Activated T-helper 1 cell treated with anti-CD3 and anti-CD28 coated beads, Interleukin-2, amount 50 U/mL, for 16 hours (primary cell): Measurements from ENCODE around the gene DCAF6.
"Not testable (repeated sequence)": the region's sequence is repeated elsewhere in the genome, so short reads cannot be mapped to it uniquely, and the experiment has no call there.

Source experiments
- DNase-seq, 2 donors: peaks; one replicate each; pipeline ENCODE4 v3.0.0-alpha.2; 2020; ENCODE audit warnings: low read depth in 1 of 2, low spot score in 1 of 2

DCAF6 gene

DNA sequence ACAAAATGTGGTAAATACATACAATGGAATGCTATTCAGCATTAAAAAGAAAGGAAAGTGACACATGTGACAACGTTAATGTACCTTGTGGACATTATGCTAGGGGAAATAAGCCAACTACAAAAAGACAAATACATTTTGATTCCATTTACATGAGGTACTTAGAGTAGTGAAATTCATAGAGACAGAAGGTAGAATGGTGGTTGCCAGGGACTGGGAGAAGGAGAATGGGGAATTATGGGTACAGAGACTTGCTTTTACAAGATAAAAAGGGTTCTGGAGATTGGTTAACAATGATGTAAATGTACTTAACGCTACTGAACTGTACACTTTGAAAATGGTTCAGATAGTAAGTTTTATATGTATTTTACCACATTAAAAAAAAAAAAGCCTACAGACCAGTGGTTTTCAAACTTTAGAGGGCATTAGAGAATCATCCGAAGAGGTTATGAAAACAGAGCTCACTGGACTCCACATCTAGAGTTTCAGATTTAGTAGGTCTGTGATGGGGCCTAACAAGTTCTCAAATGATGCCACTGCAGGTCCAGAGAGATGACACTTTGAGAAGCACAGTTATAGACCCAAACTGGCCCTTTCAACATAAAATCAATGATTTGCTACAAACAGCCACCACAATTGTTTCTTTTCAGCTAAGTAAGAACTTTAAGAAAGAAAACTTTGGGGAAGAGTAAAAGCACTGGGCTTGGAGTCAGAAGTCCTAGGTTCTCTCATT is 13.0 kb upstream of the DCAF6 start:
- no peak for DNase-seq

DNA sequence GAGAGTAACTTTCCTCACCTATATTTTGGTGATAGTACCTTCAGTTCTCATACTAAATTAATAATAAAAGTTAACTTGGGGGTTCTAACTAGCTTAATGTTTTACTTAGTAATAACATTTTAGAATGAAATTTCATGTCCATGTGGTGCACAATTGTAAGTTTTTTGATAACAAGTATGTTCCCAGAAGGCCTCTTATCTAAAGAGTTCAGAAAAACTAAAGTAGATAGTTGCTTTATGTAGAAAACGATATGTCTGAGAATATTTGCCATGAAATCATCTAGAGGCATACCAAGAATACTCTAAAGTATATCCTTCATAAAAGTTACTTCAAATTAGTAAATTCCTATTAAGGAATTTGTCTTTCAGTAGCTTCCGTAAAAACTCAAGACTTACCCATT is 12.4 kb upstream of the DCAF6 start:
- no peak for DNase-seq

DNA sequence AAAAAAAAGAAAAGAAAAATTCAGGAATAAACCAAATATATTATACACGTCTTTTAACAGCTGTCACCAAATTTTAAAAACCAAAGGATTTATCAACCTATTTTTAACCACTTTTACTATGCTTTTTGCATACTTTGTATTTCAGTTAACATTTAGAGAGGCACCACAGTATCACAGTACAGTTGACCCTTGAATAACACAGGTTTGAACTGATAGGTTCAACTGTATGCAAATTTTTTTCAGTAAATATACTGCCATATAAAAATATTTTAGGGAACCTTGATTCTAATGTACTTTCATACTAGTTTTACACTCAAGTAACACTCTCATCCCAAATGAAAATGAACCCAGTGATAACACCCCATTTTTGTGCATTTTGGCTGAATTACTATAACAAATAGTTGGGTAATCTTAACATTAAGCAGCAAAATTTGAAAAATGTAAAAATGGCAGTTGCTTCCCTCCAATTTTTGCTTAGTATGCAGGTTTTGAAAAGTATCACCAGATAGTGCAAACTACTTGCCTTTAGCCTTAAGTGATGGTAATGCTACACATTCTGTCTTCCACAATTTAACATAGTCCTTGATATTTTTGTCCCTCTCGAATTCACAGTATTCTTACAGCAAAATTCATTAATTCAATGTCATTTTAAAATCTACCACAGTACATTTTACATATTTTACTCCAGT is 11.8 kb upstream of the DCAF6 start:
- no peak for DNase-seq

- DNase-seq = no peak
Observed at GRCh38 chr1:167926486-167926997, 9.9 kb upstream of the DCAF6 start.

DNA sequence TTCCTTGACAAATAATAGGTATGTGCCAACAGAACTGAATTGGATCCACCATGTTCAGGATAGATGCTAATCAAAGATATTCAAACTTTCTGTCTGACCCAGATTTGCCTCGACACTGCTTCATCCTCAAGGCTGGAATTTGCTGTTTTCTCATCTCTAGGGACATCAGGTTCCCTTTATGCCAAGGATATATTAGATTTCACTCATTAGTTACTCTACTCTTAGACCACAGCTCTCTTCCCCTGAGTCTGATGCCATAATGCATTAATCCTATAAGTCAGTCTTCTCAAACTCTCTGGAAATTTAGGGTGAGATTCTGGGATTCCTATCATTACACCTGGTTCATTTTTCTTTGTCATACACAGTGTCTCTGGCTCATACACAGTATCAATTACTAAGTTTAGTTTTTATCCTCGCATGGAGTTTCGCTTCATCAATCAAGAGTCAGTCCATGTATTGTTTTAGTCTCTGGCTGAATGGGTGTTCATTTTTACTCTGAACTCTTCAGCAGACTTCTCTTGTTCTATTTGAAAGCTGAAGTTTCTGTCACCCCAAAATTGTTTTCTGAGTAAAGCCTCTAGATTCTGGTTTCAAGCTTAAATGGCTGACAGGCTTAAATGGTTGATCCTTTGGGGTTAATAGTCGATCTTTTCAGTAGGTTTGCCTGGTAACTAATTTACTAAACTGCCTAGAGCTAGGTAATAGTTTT is 9.3 kb upstream of the DCAF6 start:
- DNase-seq = no peak

DNA sequence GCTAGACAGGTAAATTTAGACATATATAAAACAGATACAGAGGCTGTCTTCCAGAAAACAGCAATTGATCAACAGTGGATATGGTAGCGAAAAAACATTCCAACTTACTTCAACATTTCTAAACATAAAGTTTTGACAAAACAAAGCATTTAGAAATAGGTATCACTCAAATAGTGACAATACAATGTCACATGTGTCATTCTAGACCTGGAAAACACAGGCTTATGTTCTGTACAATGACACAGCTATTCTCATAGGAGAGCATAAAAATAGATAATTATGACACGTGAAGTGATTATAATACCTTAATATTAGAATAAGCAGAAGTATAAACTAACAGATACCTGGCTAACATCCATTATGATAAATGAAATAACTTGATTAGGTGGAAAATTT is 8.0 kb upstream of the DCAF6 start:
- no peak for DNase-seq

- DNase-seq = not testable (repeated sequence)
Observed at GRCh38 chr1:167928919-167929318, 7.6 kb upstream of the DCAF6 start.

DNA sequence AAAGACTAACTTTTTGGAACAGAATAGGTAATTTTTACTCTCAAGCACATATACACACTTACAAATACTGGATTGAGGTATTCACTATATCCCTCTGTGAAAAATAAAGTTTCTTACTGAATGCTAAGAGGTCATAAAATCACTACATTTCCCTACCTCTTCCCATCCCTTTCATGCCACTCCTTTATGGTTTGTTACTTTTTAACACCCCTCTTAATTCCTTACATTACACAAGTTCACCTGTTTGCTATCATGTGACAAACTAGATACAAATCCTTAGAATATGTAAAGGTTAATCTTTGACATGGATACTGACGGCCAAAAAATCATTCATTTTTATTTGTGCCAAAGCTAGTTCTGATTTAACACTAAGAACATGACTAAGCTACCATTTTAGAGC is 6.8 kb upstream of the DCAF6 start:
- no peak for DNase-seq

DNA sequence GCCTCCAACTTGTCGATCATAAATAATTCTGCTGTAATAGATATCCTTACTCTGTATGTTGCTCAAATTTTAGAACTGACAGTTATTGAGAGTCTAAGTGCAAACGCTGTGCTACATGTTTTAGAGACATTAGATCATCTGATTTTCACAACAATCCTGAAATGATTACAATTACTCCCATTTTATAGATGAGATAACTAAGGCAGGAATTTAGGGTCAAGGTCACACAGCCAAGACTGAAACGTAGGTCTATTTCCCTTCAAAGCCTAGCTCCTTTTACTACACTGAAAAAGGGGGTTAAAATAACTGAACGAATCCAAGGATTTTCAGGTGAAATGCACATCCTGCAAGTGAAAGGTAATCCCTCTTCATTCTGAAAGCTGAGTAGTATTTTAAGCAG is 2.7 kb upstream of the DCAF6 start:
- DNase-seq = no peak

DNA sequence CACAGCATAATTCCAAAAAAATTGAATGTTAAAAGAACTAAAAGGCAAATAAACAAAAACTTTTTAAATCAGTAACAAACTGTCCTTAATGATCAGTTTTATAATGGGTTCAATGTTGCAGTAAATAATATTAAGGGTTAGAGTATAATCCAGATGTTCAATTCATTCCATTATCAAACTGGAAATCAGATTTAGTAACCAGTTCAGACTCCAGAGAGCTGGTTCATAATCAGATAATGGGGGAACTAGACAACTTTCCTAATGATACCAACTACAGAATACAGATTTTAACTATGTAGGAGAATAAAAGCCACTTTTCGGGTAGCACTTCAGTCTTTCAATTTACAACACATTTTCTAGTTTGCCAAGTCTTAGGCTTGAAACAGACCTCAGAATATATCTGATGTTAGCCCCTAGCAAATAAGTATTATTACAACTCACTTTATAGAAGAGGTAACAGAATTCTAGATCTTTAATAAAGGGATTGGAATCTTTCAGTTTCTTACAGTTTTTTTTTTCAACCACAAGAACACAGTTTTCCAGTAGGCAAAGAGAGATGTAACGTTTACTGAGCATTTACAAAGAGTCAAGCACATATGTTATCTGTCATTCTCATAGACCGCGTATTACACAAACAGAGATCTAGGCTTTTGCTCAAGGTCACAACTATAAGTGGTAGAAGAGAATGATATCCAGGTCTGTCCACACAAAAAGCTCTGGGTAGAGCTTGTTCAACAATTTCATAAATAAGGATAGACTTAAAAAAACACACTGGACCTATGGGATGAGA is 1.9 kb upstream of the DCAF6 start:
- no peak for DNase-seq

DNA sequence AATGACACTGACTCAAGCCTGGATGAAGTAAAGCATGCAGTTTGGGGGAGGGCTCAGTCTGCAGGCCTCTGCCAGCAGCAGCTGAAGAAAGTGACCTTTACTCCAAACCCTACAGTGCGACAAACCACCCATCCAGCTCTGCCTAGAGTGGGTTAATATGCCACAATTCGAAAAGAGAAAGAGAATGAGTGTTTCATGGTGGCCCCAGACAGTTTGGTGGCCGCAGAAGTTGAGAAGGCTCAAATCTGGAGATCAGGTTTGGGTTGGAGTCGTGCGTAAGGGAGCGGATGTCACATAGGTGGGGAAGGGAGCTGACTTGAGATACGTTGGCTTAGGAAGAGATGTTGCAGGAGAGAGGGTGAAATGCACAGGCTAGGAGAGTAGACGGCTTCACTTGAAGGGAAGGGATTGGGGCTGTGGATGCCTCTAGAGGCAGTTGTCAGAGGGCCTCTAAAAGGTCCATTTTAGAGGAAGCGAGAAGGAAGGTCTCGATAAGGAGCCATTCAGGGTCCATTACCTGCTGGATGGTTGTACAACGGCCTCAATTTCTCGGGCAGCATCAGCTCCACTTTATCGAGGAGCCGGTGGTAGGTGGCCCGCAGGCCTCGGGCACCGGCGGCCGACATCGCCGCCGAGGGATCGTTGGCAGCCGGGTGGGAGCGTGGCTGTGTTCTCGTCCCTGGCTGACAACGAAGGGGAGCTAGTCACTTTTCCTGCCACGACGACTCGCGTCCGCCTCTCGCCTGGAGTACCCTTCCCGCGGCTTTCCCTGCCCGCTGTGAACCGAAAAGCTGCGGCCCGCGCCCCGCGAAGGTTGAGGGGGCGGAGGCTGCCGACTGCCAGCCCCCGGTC is 1.0 kb upstream of the DCAF6 start:
- DNase-seq = peak in 1 of 2 donors; percentile 5

DNA sequence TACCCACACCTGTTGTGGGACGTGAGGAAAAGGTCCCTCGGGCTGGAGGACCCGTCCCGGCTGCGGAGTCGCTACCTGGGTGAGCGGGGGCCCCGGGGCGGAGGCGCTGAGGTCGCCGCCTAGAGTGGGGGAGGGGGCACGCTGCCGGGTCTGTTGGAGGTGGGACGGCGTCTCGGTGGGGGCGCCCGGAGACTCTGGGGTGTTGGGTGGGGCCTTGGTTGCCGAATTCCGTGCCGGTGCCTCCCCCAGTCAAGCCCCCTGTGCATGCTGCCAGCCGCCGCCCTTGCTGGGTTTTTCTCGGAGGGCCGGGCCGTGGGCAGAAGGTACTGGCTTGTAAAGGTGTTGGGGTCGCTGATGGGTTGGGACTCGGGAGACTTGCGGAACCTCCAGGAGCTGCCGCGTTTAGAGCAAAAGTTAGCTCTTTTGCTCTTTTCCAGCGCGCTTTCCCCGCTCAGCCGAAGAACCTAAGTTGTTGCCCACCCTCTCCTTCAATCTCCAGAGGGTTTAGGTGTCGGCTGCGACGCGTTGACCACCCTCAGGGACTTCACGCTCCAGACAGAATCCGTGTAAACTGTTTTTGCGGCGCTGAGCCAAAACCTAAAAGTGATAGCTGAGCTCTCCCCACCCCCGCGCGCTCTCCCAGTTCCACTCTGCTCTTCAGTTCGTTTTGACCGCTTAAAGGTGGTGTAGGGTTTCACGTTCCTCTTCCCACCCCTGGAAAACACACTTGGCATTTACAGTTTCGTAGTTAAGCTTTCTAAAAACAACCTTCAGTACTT is 636 bp downstream of the DCAF6 start, which contains the start of gene MPC2:
Gene MPC2 (minus strand): TSS at position 143 of the 779 bp plus-strand sequence. CDS start 1,231 bp downstream, outside the sequence.
- DNase-seq = peak; percentile 38 to 50

GRCh38 chr1:167937709-167938010 is 1.2 kb downstream of the DCAF6 start:
- DNase-seq = no peak

GRCh38 chr1:167938080-167938636 is 1.7 kb downstream of the DCAF6 start:
- DNase-seq = no peak

- DNase-seq = no peak
Observed at GRCh38 chr1:167940264-167940663, 3.8 kb downstream of the DCAF6 start.

- no peak for DNase-seq
Observed at GRCh38 chr1:167943541-167943940, 7.1 kb downstream of the DCAF6 start.

DNA sequence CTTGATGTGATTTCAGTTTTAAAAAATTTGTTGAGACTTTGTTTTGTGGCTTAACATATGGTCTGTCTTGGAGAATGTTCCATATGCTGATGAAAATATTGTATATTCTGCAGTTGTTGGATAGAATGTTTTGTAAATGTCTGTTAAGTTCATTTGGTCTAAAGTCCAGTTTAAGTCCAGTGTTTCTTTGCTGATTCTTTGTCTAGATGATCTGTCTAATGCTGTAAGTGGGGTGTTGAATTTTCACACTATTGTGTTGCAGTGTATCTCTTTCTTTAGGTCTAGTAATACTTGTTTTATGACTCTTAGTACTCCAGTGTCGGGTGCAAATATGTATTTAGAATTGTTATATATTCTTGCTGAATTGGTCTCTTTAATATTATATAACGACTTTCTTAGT is 11.2 kb downstream of the DCAF6 start:
- no peak for DNase-seq

- DNase-seq = no peak
Observed at GRCh38 chr1:167949785-167950184, 13.3 kb downstream of the DCAF6 start.

DNA sequence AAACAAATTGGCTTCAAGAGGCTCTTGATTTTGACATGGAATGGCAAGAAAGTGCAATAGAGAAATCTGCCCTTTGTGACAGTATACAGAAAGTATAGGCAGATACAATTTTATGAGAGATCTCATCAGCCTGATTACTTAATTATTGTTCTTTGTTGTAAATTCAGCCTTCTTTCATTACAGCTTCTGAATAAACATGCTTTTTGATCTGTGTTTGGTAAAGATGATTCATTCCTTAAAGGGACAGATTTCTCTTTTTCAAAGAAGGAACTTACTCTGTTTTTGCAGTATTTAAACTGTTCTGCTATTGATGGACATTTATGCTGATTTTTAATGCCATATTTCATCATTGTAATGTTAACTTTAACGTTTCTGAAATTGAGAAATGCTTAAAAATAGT is 14.1 kb downstream of the DCAF6 start:
- DNase-seq = no peak
